H1 (cell line): Measurements from ENCODE around the gene RNF31. TPM values are rescaled to one million over a fixed set of nuclear protein-coding genes. Genes with fewer than 3 reads are reported as not detected.
A peak's percentile ranks its signal among the peaks of the same experiment; 100 is the strongest.

ENCODE experiments used
- CTCF ChIA-PET: fragments of 300-600 bp; sonication (Branson Sonifier 250); formaldehyde crosslinking; loops from one replicate; lab custom pipeline; 2021; ENCODE audit not compliant: partially characterized antibody; lab: Charles Lee
- POLR2A ChIA-PET: fragments of 300-600 bp; sonication (Branson Sonifier 250); formaldehyde crosslinking; loops from one replicate; lab custom pipeline; 2021; ENCODE audit warnings: inconsistent platforms; ENCODE audit not compliant: partially characterized antibody; lab: Charles Lee
- DNase-seq, 2 experiments: peaks; one replicate each; pipeline versions ENCODE4 v3.0.0 to v3.0.0-alpha.2; 2010 to 2022; ENCODE audit warnings: low spot score in 2 of 2, low read depth in 1 of 2, mixed read lengths in 1 of 2
- FAIRE-seq: peaks from 2 replicates; lab custom pipeline; 2011; peaks lifted over from hg19 to GRCh38; lab: Jason Lieb, UNC
- H2AFZ ChIP-seq: 2 replicates; pipeline ENCODE4 v1.8.1; 2012; ENCODE audit warnings: low read length, inconsistent platforms
- H2AK5ac ChIP-seq: 2 replicates; pipeline ENCODE4 v1.6.1; 2013; ENCODE audit warnings: low read depth, low read length
- H2BK120ac ChIP-seq: replicated peaks from 2 replicates; pipeline ENCODE3; 2013; ENCODE audit warnings: low read depth, low read length, inconsistent platforms
- H2BK12ac ChIP-seq: 2 replicates; pipeline ENCODE4 v1.6.1; 2013; ENCODE audit warnings: low read depth, low read length
- H2BK15ac ChIP-seq: 2 replicates; pipeline ENCODE4 v1.6.1; 2013; ENCODE audit warnings: low read length
- H2BK20ac ChIP-seq: 2 replicates; pipeline ENCODE4 v1.6.1; 2013; ENCODE audit warnings: low read length
- H2BK5ac ChIP-seq: 2 replicates; pipeline ENCODE4 v1.6.1; 2013; ENCODE audit warnings: low read depth, low read length
- H3K14ac ChIP-seq: 2 replicates; pipeline ENCODE4 v1.6.1; 2013; ENCODE audit warnings: inconsistent platforms; ENCODE audit not compliant: insufficient read length
- H3K18ac ChIP-seq: 2 replicates; pipeline ENCODE4 v1.6.1; 2013; ENCODE audit warnings: low read length; ENCODE audit errors: extremely low read depth
- H3K23ac ChIP-seq: 2 replicates; pipeline ENCODE4 v1.6.1; 2013; ENCODE audit warnings: inconsistent platforms; ENCODE audit not compliant: insufficient read length
- H3K23me2 ChIP-seq: 2 replicates; pipeline ENCODE4 v1.6.1; 2013; ENCODE audit warnings: low read depth, low read length
- H3K27ac ChIP-seq: 2 replicates; pipeline ENCODE4 v1.6.1; 2011; ENCODE audit warnings: low read depth, low read length, inconsistent platforms
- H3K27me3 ChIP-seq, 4 experiments: replicated peaks in 1 of 4; 1 replicate in 1 of 4; 2 replicates in 3 of 4; pipeline versions ENCODE4 v1.6.1 to v1.8.1; 2011 to 2013; ENCODE audit warnings: low read length in 3 of 4, mild to moderate bottlenecking in 3 of 4, inconsistent platforms in 2 of 4, mixed read lengths in 2 of 4, moderate library complexity in 1 of 4; ENCODE audit not compliant: control insufficient read depth in 3 of 4, insufficient read depth in 3 of 4; ENCODE audit errors: extremely low read depth in 1 of 4
- H3K36me3 ChIP-seq, 4 experiments: 2 replicates each; pipeline versions ENCODE4 v1.6.1 to v1.8.1; 2011 to 2013; ENCODE audit warnings: mild to moderate bottlenecking in 4 of 4, low read length in 3 of 4, moderate library complexity in 2 of 4, control low read depth in 1 of 4, inconsistent platforms in 1 of 4; ENCODE audit not compliant: insufficient read depth in 4 of 4, control insufficient read depth in 2 of 4
- H3K4ac ChIP-seq: replicated peaks from 2 replicates; pipeline ENCODE3; 2013; ENCODE audit warnings: low read length, low read depth, mixed read lengths, inconsistent platforms; ENCODE audit not compliant: insufficient read length
- H3K4me1 ChIP-seq, 4 experiments: replicated peaks in 1 of 4; 1 replicate in 1 of 4; 2 replicates in 3 of 4; pipeline versions ENCODE4 v1.6.1 to v1.8.1; 2011 to 2013; ENCODE audit warnings: low read length in 3 of 4, inconsistent platforms in 2 of 4, mixed read lengths in 1 of 4; ENCODE audit not compliant: insufficient read depth in 4 of 4, control insufficient read depth in 3 of 4
- H3K4me2 ChIP-seq, 2 experiments: 2 replicates each; pipeline versions ENCODE4 v1.6.1 to v1.8.1; 2011 to 2013; ENCODE audit warnings: low read depth in 2 of 2, low read length in 2 of 2, control low read depth in 1 of 2, inconsistent platforms in 1 of 2, mild to moderate bottlenecking in 1 of 2; ENCODE audit not compliant: insufficient read depth in 1 of 2
- H3K4me3 ChIP-seq, 4 experiments: fragments of 200-600, 300-600 bp in 1 of 4; sonication (generic), shearing (Covaris generic), sonication (Bioruptor Twin) in 1 of 4; 2 replicates each; pipeline versions ENCODE4 v1.5.1 to v1.8.1; 2011 to 2016; ENCODE audit warnings: low read length in 4 of 4, low read depth in 3 of 4, control low read depth in 2 of 4, inconsistent platforms in 2 of 4, mild to moderate bottlenecking in 2 of 4, mixed read lengths in 1 of 4, moderate library complexity in 1 of 4; ENCODE audit not compliant: insufficient read depth in 2 of 4; ENCODE audit errors: extremely low read depth in 1 of 4
- H3K56ac ChIP-seq: replicated peaks from 2 replicates; pipeline ENCODE3; 2013; ENCODE audit warnings: low read depth, mild to moderate bottlenecking, mixed read lengths, low read length, inconsistent platforms; ENCODE audit not compliant: insufficient read length
- H3K79me1 ChIP-seq: 2 replicates; pipeline ENCODE4 v1.6.1; 2013; ENCODE audit warnings: low read depth, low read length, control low read depth
- H3K79me2 ChIP-seq, 2 experiments: 2 replicates each; pipeline versions ENCODE4 v1.6.1 to v1.8.1; 2012 to 2013; ENCODE audit warnings: low read length in 2 of 2, mild to moderate bottlenecking in 2 of 2, inconsistent platforms in 1 of 2; ENCODE audit not compliant: insufficient read depth in 2 of 2, control insufficient read depth in 1 of 2
- H3K9ac ChIP-seq, 4 experiments: replicated peaks in 1 of 4; 1 replicate in 1 of 4; 2 replicates in 3 of 4; pipeline versions ENCODE4 v1.6.1 to v1.8.1; 2011 to 2013; ENCODE audit warnings: low read depth in 3 of 4, low read length in 3 of 4, control low read depth in 2 of 4, mild to moderate bottlenecking in 2 of 4, moderate library complexity in 2 of 4, inconsistent platforms in 1 of 4; ENCODE audit errors: extremely low read depth in 1 of 4
- H3K9me3 ChIP-seq, 2 experiments: 2 replicates each; pipeline versions ENCODE4 v1.6.1 to v1.8.1; 2012 to 2013; ENCODE audit warnings: mild to moderate bottlenecking in 2 of 2, moderate library complexity in 2 of 2, control low read depth in 1 of 2, inconsistent platforms in 1 of 2, low read depth in 1 of 2, low read length in 1 of 2, mixed read lengths in 1 of 2; ENCODE audit not compliant: insufficient read depth in 2 of 2
- H4K20me1 ChIP-seq, 2 experiments: replicated peaks in 1 of 2; 2 replicates each; pipeline versions ENCODE3 to v1.8.1; 2011 to 2013; ENCODE audit warnings: inconsistent platforms in 2 of 2, low read length in 2 of 2, mild to moderate bottlenecking in 1 of 2; ENCODE audit not compliant: insufficient read depth in 2 of 2, control insufficient read depth in 1 of 2
- H4K5ac ChIP-seq: 2 replicates; pipeline ENCODE4 v1.6.1; 2013; ENCODE audit warnings: low read length, low read depth, mixed read lengths, inconsistent platforms; ENCODE audit not compliant: insufficient read length
- H4K8ac ChIP-seq: 2 replicates; pipeline ENCODE4 v1.8.0; 2013; ENCODE audit warnings: mild to moderate bottlenecking, moderate library complexity, low read length, inconsistent platforms; ENCODE audit not compliant: insufficient read depth; ENCODE audit errors: extremely low read depth
- H4K91ac ChIP-seq: replicated peaks from 2 replicates; pipeline ENCODE3; 2013; ENCODE audit warnings: low read length, mixed read lengths, inconsistent platforms; ENCODE audit not compliant: insufficient read length
- POLR2A ChIP-seq, 2 experiments: IDR thresholded peaks; 1 replicate in 1 of 2; 2 replicates in 1 of 2; pipeline ENCODE4 v1.6.1; 2011; ENCODE audit warnings: low read depth in 2 of 2, low read length in 2 of 2, mild to moderate bottlenecking in 2 of 2; ENCODE audit errors: control extremely low read depth in 1 of 2
- TCF12 ChIP-seq: IDR thresholded peaks from 2 replicates; pipeline ENCODE4 v1.6.1; 2011; ENCODE audit warnings: low read depth, mild to moderate bottlenecking, low read length
- TEAD4 ChIP-seq: IDR thresholded peaks from 2 replicates; pipeline ENCODE4 v1.6.1; 2012; ENCODE audit warnings: low read depth, low read length, inconsistent platforms, mixed read lengths
- WGBS, 2 experiments: shearing (Covaris generic) in 1 of 2; methylation state at CpG; one replicate each; pipeline versions ENCODE4 v1.1.6 to v1.1.7; 2013 to 2015; ENCODE audit warnings: low lambda C conversion rate in 2 of 2, mixed read lengths in 2 of 2, inconsistent platforms in 1 of 2, low coverage in 1 of 2, missing lambda C conversion rate in 1 of 2; ENCODE audit not compliant: insufficient replicate concordance in 2 of 2, insufficient coverage in 1 of 2, insufficient read length in 1 of 2; ENCODE audit errors: extremely low coverage in 1 of 2, missing lambda C conversion rate in 1 of 2; 5-methylcytosine and 5-hydroxymethylcytosine counted together
- polyA plus RNA-seq, 7 experiments: library from polyadenylated mRNA; depleted of rRNA in 3 of 7; stranded (reverse) in 5 of 7; unstranded in 2 of 7; fragments of >200 nt in 5 of 7; fragments of 200-250 nt in 2 of 7; gene quantifications; 1 replicate in 5 of 7; 2 replicates in 1 of 7; 4 replicates in 1 of 7; pipeline versions ENCODE4 v1.2.1 to v1.2.3, GENCODE V29; 2011 to 2013; ENCODE audit warnings: missing spikeins in 2 of 7, mixed read lengths in 2 of 7
- total RNA-seq: library from RNA; stranded (reverse); fragmentation: NEBNext Ultra II Directional; extraction: Animal tissue kit (Norgen Biotek cat#: 25700); gene quantifications from 2 replicates; pipeline ENCODE4 v1.2.1, GENCODE V29; 2021

The RNF31 gene
- total and polyA plus RNA-seq, 2 of the 8 experiments (the other 6 are each of a cell fraction or from before 2014, with no cell fraction given), result 17.5 to 72.0 TPM

DNA sequence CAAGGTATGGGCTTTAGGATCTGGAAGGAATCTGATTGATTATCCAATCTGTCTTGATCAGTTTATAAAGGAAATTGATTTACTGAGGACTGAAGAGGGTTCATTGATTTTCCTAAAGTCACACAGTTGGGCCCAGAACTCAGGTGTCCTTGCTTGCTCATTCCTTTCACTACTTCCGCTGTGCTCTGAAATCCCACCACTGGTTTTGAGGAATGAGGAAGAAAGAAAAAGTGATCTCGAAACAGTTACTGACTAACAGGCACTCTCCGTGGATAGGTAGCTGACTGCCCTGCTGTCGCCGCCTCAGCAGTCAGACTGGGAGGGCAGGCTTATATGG is 16.9 kb upstream of the RNF31 start, which contains the start of gene FITM1:
TSS of gene FITM1 (plus strand) at position 280 of the 337 bp plus-strand sequence. CDS start 905 bp downstream, outside the sequence.
- no peak within 1 kb of the TSS for H2BK20ac ChIP-seq
- no peaks in the 10 kb centered on the region for H3K9me3 ChIP-seq
- no peaks in the 10 kb centered on the region for H3K79me2 ChIP-seq
- H2AK5ac ChIP-seq, result no peak within 1 kb of the TSS
- H4K8ac ChIP-seq, result no peak within 1 kb of the TSS
- H3K4me3 ChIP-seq, result no peak within 1 kb of the TSS
- no peaks in the 10 kb centered on the region for H3K36me3 ChIP-seq
- H4K91ac ChIP-seq, result no peak within 1 kb of the TSS
- POLR2A ChIA-PET, result interaction anchor here (0.6 to 11.1 kb wide), 4 partner anchors 8 to 36 kb away, joined by 3 to 96 read pairs (median 4); partner anchors contain the start of genes DCAF11, EMC9, NRL and PCK2
- no peak within 1 kb of the TSS for H3K4me2 ChIP-seq
- no peaks in the 10 kb centered on the region for H3K27me3 ChIP-seq
- DNase-seq (no peak), FAIRE-seq (no peak)
- no peak within 1 kb of the TSS for H2AFZ ChIP-seq
- WGBS, 2 experiments, result 94% methylated on average over 5 of the region's 5 CpGs; no CpG with 5 or more reads in 1 of the 2 experiments
- H2BK120ac ChIP-seq, result no peak within 1 kb of the TSS
- H4K5ac ChIP-seq, result no peak within 1 kb of the TSS
- H3K9ac ChIP-seq, result no peak within 1 kb of the TSS
- 0 out of 2 replicates have a peak within 1 kb of the TSS, but pooled peaks have one; percentile 5 for H2BK15ac ChIP-seq
- TF ChIP-seq POLR2A (IDR thresholded peaks at IDR 0.05; ENCODE audit: control extremely low read depth in 1 of 2, low read depth in 2 of 2, low read length in 2 of 2), result no peak
- no peak for TF ChIP-seq TEAD4
- TF ChIP-seq TCF12, result no peak
- no peaks in the 10 kb centered on the region for H3K79me1 ChIP-seq
- H3K23ac ChIP-seq, result no peak within 1 kb of the TSS
- no peak within 1 kb of the TSS for H2BK12ac ChIP-seq
- H3K14ac ChIP-seq, result no peak within 1 kb of the TSS
- H2BK5ac ChIP-seq, result no peak within 1 kb of the TSS
- no peaks in the 10 kb centered on the region for H3K4me1 ChIP-seq
- H3K18ac ChIP-seq, result no peak within 1 kb of the TSS
- H4K20me1 ChIP-seq, result no peaks in the 10 kb centered on the region
- CTCF ChIA-PET, result interaction anchor here (0.9 kb wide), 2 partner anchors 22 to 141 kb away, joined by 3 read pairs; partner anchors contain the start of gene RABGGTA
- no peak within 1 kb of the TSS for H3K27ac ChIP-seq
- H3K56ac ChIP-seq, result no peak within 1 kb of the TSS
- H3K23me2 ChIP-seq, result peaks cover under 1% of the 10 kb centered on the region; the same call in 1 of the 2 replicates
- no peak within 1 kb of the TSS for H3K4ac ChIP-seq
